Activated naive CD8-positive, alpha-beta T cell (primary cell): ENCODE results near the gene TWSG1.
"Not testable (repeated sequence)": the region's sequence is repeated elsewhere in the genome, so short reads cannot be mapped to it uniquely, and the experiment has no call there.

Experiments
- H3K27ac Mint-ChIP-seq: one replicate; pipeline ENCODE4 v1.8.0; 2021; ENCODE audit warnings: mixed read lengths
- H3K27me3 Mint-ChIP-seq: one replicate; pipeline ENCODE4 v1.8.0; 2021; ENCODE audit warnings: mixed read lengths
- H3K36me3 Mint-ChIP-seq: one replicate; pipeline ENCODE4 v1.8.0; 2021; ENCODE audit warnings: mixed read lengths
- H3K4me1 Mint-ChIP-seq: one replicate; pipeline ENCODE4 v1.8.0; 2021; ENCODE audit warnings: low read depth, mixed read lengths
- H3K4me3 Mint-ChIP-seq: one replicate; pipeline ENCODE4 v1.8.0; 2021; ENCODE audit warnings: mild to moderate bottlenecking, mixed read lengths
- H3K9me3 Mint-ChIP-seq: one replicate; pipeline ENCODE4 v1.8.0; 2021; ENCODE audit warnings: low read depth, mixed read lengths

The TWSG1 gene

GRCh38 chr18:9436206-9436929 is 101.8 kb downstream of the TWSG1 start:
- Mint-ChIP-seq H3K27ac (no peak overlapping the region), H3K9me3 (no peaks in the 10 kb centered on the region), H3K36me3 (no peaks in the 10 kb centered on the region), H3K4me3 (no peak overlapping the region), H3K4me1 (peaks cover 4% of the 10 kb centered on the region), H3K27me3 (peaks cover 2% of the 10 kb centered on the region)

GRCh38 chr18:9437021-9437437 is 102.5 kb downstream of the TWSG1 start:
- no peak overlapping the region for H3K27ac Mint-ChIP-seq
- no peaks in the 10 kb centered on the region for H3K9me3 Mint-ChIP-seq
- no peak overlapping the region for H3K4me3 Mint-ChIP-seq
- H3K27me3 Mint-ChIP-seq: peaks cover 2% of the 10 kb centered on the region
- H3K36me3 Mint-ChIP-seq: no peaks in the 10 kb centered on the region
- H3K4me1 Mint-ChIP-seq: peaks cover 4% of the 10 kb centered on the region

GRCh38 chr18:9437672-9438071 is 103.1 kb downstream of the TWSG1 start:
- no peak overlapping the region for H3K4me3 Mint-ChIP-seq
- no peaks in the 10 kb centered on the region for H3K36me3 Mint-ChIP-seq
- H3K4me1 Mint-ChIP-seq: peaks cover 4% of the 10 kb centered on the region
- peaks cover 2% of the 10 kb centered on the region for H3K27me3 Mint-ChIP-seq
- no peaks in the 10 kb centered on the region for H3K9me3 Mint-ChIP-seq
- H3K27ac Mint-ChIP-seq: no peak overlapping the region

- Mint-ChIP-seq H3K9me3 (peaks cover 4% of the 10 kb centered on the region), H3K4me1 (no peaks in the 10 kb centered on the region), H3K27me3 (no peaks in the 10 kb centered on the region), H3K27ac (no peak overlapping the region), H3K36me3 (no peaks in the 10 kb centered on the region), H3K4me3 (no peak overlapping the region)
These were observed 106.5 kb downstream of the TWSG1 start for GRCh38 chr18:9441061-9441460.

GRCh38 chr18:9444549-9444948 is 110.0 kb downstream of the TWSG1 start:
- Mint-ChIP-seq H3K36me3 (peaks cover 6% of the 10 kb centered on the region), H3K9me3 (peaks cover 17% of the 10 kb centered on the region), H3K4me1 (no peaks in the 10 kb centered on the region), H3K4me3 (no peak overlapping the region), H3K27me3 (no peaks in the 10 kb centered on the region), H3K27ac (no peak overlapping the region)

- Mint-ChIP-seq H3K9me3 (peaks cover 17% of the 10 kb centered on the region), H3K27ac (no peak overlapping the region), H3K27me3 (peaks cover 6% of the 10 kb centered on the region), H3K36me3 (peaks cover 7% of the 10 kb centered on the region), H3K4me3 (no peak overlapping the region), H3K4me1 (no peaks in the 10 kb centered on the region)
These were observed 112.3 kb downstream of the TWSG1 start for GRCh38 chr18:9446839-9447238.

- Mint-ChIP-seq H3K9me3 (peaks cover 17% of the 10 kb centered on the region), H3K36me3 (peaks cover 7% of the 10 kb centered on the region)
These were observed 112.8 kb downstream of the TWSG1 start for GRCh38 chr18:9447334-9447733.

GRCh38 chr18:9449600-9450414 is 115.2 kb downstream of the TWSG1 start:
- H3K36me3 Mint-ChIP-seq: peaks cover 7% of the 10 kb centered on the region
- H3K4me1 Mint-ChIP-seq: peaks cover 7% of the 10 kb centered on the region
- H3K27ac Mint-ChIP-seq: no peak overlapping the region
- H3K27me3 Mint-ChIP-seq: peaks cover 6% of the 10 kb centered on the region
- peaks cover 17% of the 10 kb centered on the region for H3K9me3 Mint-ChIP-seq
- H3K4me3 Mint-ChIP-seq: no peak overlapping the region

More at GRCh38 chr18:9447334-9447733, 112.8 kb downstream of the TWSG1 start:
- peaks cover 6% of the 10 kb centered on the region for H3K27me3 Mint-ChIP-seq
- no peak overlapping the region for H3K4me3 Mint-ChIP-seq
- no peak overlapping the region for H3K27ac Mint-ChIP-seq
- no peaks in the 10 kb centered on the region for H3K4me1 Mint-ChIP-seq

GRCh38 chr18:9450920-9451319 is 116.3 kb downstream of the TWSG1 start:
- H3K4me3 Mint-ChIP-seq, H3K4me1 Mint-ChIP-seq: not testable (repeated sequence)
- peaks cover 17% of the 10 kb centered on the region for H3K9me3 Mint-ChIP-seq

More at GRCh38 chr18:9450920-9451319, 116.3 kb downstream of the TWSG1 start:
- H3K27ac Mint-ChIP-seq, H3K27me3 Mint-ChIP-seq: not testable (repeated sequence)
- peaks cover 12% of the 10 kb centered on the region for H3K36me3 Mint-ChIP-seq
